SK-N-SH (cell line): ENCODE measurements around the gene CBFA2T3. TPM values are rescaled to one million over a fixed set of nuclear protein-coding genes. Genes with fewer than 3 reads are reported as not detected.

Experiments
- CTCF ChIA-PET: fragments of 300-600, 350-600 bp; formaldehyde crosslinking; extraction: SDS; loops from one replicate; lab custom pipeline; 2021; lab: Yijun Ruan, JAX
- POLR2A ChIA-PET: fragments of 350-600 bp; sonication (Branson Sonifier 250); formaldehyde crosslinking; extraction: SDS; loops from one replicate; lab custom pipeline; 2020; ENCODE audit warnings: antibody characterized with exemption, inconsistent platforms; lab: Yijun Ruan, JAX
- DNase-seq: peaks from one replicate; pipeline ENCODE4 v3.0.0; 2012
- H2AFZ ChIP-seq: fragments of 200-600 bp; sonication (generic); 2 replicates; pipeline ENCODE4 v1.8.1; 2016; ENCODE audit warnings: antibody characterized with exemption, mild to moderate bottlenecking, low read depth
- H3F3A ChIP-seq: fragments of 200-600 bp; sonication (generic); replicated peaks from 2 replicates; pipeline ENCODE3; 2016; ENCODE audit warnings: antibody characterized with exemption, mild to moderate bottlenecking; ENCODE audit not compliant: insufficient read depth
- H3K27ac ChIP-seq, 2 experiments: fragments of 200-500 bp in 1 of 2; fragments of 200-600 bp in 1 of 2; sonication (Bioruptor generic) in 1 of 2; sonication (generic), shearing (Covaris generic) in 1 of 2; 2 replicates each; pipeline versions ENCODE4 v1.5.1 to v1.6.1; 2014 to 2016; ENCODE audit warnings: low read depth in 2 of 2, inconsistent platforms in 1 of 2, low read length in 1 of 2, mild to moderate bottlenecking in 1 of 2, mixed read lengths in 1 of 2
- H3K27me3 ChIP-seq: fragments of 200-600 bp; sonication (generic), shearing (Covaris generic); 2 replicates; pipeline ENCODE4 v1.6.1; 2016; ENCODE audit warnings: mixed run types; ENCODE audit not compliant: insufficient read depth
- H3K36me3 ChIP-seq, 2 experiments: fragments of 200-500 bp in 1 of 2; fragments of 200-600 bp in 1 of 2; sonication (Bioruptor generic) in 1 of 2; sonication (generic) in 1 of 2; replicated peaks in 1 of 2; 2 replicates each; pipeline versions ENCODE3 to v1.5.1; 2014 to 2016; ENCODE audit warnings: low read length in 1 of 2, mild to moderate bottlenecking in 1 of 2; ENCODE audit not compliant: insufficient read depth in 2 of 2, control insufficient read depth in 1 of 2
- H3K4me1 ChIP-seq, 2 experiments: fragments of 200-500 bp in 1 of 2; fragments of 200-600 bp in 1 of 2; sonication (Bioruptor generic) in 1 of 2; sonication (generic), shearing (Covaris generic) in 1 of 2; 2 replicates each; pipeline versions ENCODE4 v1.5.1 to v1.6.1; 2014 to 2016; ENCODE audit warnings: low read depth in 1 of 2, low read length in 1 of 2, mixed run types in 1 of 2; ENCODE audit not compliant: insufficient read depth in 2 of 2, control insufficient read depth in 1 of 2
- H3K4me2 ChIP-seq: fragments of 200-600 bp; sonication (generic), shearing (Covaris generic); 2 replicates; pipeline ENCODE4 v1.6.1; 2017; ENCODE audit warnings: mixed run types
- H3K4me3 ChIP-seq, 2 experiments: fragments of 200-500 bp in 1 of 2; fragments of 200-600 bp in 1 of 2; sonication (Bioruptor generic) in 1 of 2; sonication (generic), shearing (Covaris generic) in 1 of 2; 2 replicates each; pipeline versions ENCODE4 v1.5.1 to v1.8.1; 2014 to 2016; ENCODE audit warnings: low read depth in 2 of 2, inconsistent platforms in 1 of 2, low read length in 1 of 2, mild to moderate bottlenecking in 1 of 2, mixed read lengths in 1 of 2, moderate library complexity in 1 of 2
- H3K79me2 ChIP-seq: fragments of 200-600 bp; sonication (generic); 2 replicates; pipeline ENCODE4 v1.8.1; 2017; ENCODE audit warnings: mild to moderate bottlenecking; ENCODE audit not compliant: insufficient read depth
- H3K9ac ChIP-seq: fragments of 200-600 bp; sonication (generic); 2 replicates; pipeline ENCODE4 v1.6.1; 2017; ENCODE audit warnings: mixed run types
- H3K9me2 ChIP-seq: fragments of 200-600 bp; sonication (generic); 2 replicates; pipeline ENCODE4 v1.6.1; 2017; ENCODE audit warnings: mixed run types
- H3K9me3 ChIP-seq: fragments of 200-600 bp; sonication (generic); 2 replicates; pipeline ENCODE4 v1.6.1; 2017; ENCODE audit warnings: mixed run types, mild to moderate bottlenecking, moderate library complexity
- H4K20me1 ChIP-seq: fragments of 200-600 bp; sonication (generic); 2 replicates; pipeline ENCODE4 v1.6.1; 2017; ENCODE audit warnings: mild to moderate bottlenecking, mixed run types; ENCODE audit not compliant: insufficient read depth
- EZH2phosphoT487 ChIP-seq: fragments of 200-600 bp; sonication (generic); IDR thresholded peaks from 2 replicates; pipeline ENCODE4 v1.6.1; 2017; ENCODE audit warnings: low read depth, mixed run types, mild to moderate bottlenecking, antibody characterized with exemption, moderate library complexity, borderline replicate concordance
- FOSL2 ChIP-seq: IDR thresholded peaks from 2 replicates; pipeline ENCODE4 v1.4.0; 2012; ENCODE audit warnings: low read depth, mild to moderate bottlenecking, moderate library complexity, borderline replicate concordance
- GABPA ChIP-seq: IDR thresholded peaks from 2 replicates; pipeline ENCODE4 v1.4.0; 2012; ENCODE audit warnings: low read depth, mild to moderate bottlenecking
- GATA2 ChIP-seq: sonication (generic); formaldehyde crosslinking; IDR thresholded peaks from 2 replicates; pipeline ENCODE4 v1.5.0; 2020; ENCODE audit warnings: mild to moderate bottlenecking, missing genetic modification reagents
- MEF2A ChIP-seq: IDR thresholded peaks from 2 replicates; pipeline ENCODE4 v1.4.0; 2012; ENCODE audit warnings: low read depth, borderline replicate concordance
- MXI1 ChIP-seq: IDR thresholded peaks from 2 replicates; pipeline ENCODE4 v1.6.1; 2012; ENCODE audit warnings: mild to moderate bottlenecking, low read depth, low read length, improper control_type of control experiment
- NRF1 ChIP-seq: IDR thresholded peaks from 2 replicates; pipeline ENCODE4 v1.6.1; 2012; ENCODE audit warnings: low read depth, mild to moderate bottlenecking, low read length
- POLR2AphosphoS5 ChIP-seq: IDR thresholded peaks from 2 replicates; pipeline ENCODE4 v1.6.1; 2012; ENCODE audit warnings: low read depth, low read length
- RAD21 ChIP-seq: IDR thresholded peaks from 2 replicates; pipeline ENCODE4 v1.6.1; 2012; ENCODE audit warnings: mild to moderate bottlenecking, low read length
- RCOR1 ChIP-seq: fragments of 150-350 bp; IDR thresholded peaks from 2 replicates; pipeline ENCODE4 v1.6.1; 2017; ENCODE audit warnings: antibody characterized with exemption, low read length
- RXRA ChIP-seq: IDR thresholded peaks from 2 replicates; pipeline ENCODE4 v1.4.0; 2012; ENCODE audit warnings: low read depth, mild to moderate bottlenecking, borderline replicate concordance
- SIN3A ChIP-seq: IDR thresholded peaks from 2 replicates; pipeline ENCODE4 v1.6.1; 2012; ENCODE audit warnings: low read depth, mild to moderate bottlenecking, low read length, moderate library complexity, borderline replicate concordance
- SMC3 ChIP-seq: IDR thresholded peaks from 2 replicates; pipeline ENCODE4 v1.6.1; 2012; ENCODE audit warnings: low read depth, low read length, improper control_type of control experiment
- TAF1 ChIP-seq: IDR thresholded peaks from 2 replicates; pipeline ENCODE4 v1.6.1; 2012; ENCODE audit warnings: low read depth, mild to moderate bottlenecking, low read length, moderate library complexity, borderline replicate concordance
- TEAD4 ChIP-seq: IDR thresholded peaks from 2 replicates; pipeline ENCODE4 v1.4.0; 2012; ENCODE audit warnings: mild to moderate bottlenecking, borderline replicate concordance; ENCODE audit not compliant: insufficient read depth
- YY1 ChIP-seq: IDR thresholded peaks from 2 replicates; pipeline ENCODE4 v1.4.0; 2012; ENCODE audit warnings: low read depth, mild to moderate bottlenecking
- WGBS: methylation state at CpG from one replicate; pipeline ENCODE4 v1.1.6; 2017; ENCODE audit warnings: low lambda C conversion rate; 5-methylcytosine and 5-hydroxymethylcytosine counted together
- polyA plus RNA-seq, 3 experiments: library from polyadenylated mRNA; depleted of rRNA; stranded (reverse); fragments of >200 nt; gene quantifications; 2 replicates each; pipeline ENCODE4 v1.2.3, GENCODE V29; 2012
- TF ChIP-seq, protein P1 (sequence below): IDR thresholded peaks from 2 replicates; pipeline ENCODE4 v1.4.0; 2012; ENCODE audit warnings: low read depth, borderline replicate concordance
- TF ChIP-seq, protein P2 (sequence below): IDR thresholded peaks from 2 replicates; pipeline ENCODE4; 2012
- TF ChIP-seq, protein P3 (sequence below): fragments of 150-350 bp; IDR thresholded peaks from 2 replicates; pipeline ENCODE4 v1.6.1; 2017; ENCODE audit warnings: antibody characterized with exemption, low read length, low read depth, borderline replicate concordance

The CBFA2T3 gene
- polyA plus RNA-seq, 1 of the 3 experiments (the other 2 are of a cell fraction), result not detected

DNA sequence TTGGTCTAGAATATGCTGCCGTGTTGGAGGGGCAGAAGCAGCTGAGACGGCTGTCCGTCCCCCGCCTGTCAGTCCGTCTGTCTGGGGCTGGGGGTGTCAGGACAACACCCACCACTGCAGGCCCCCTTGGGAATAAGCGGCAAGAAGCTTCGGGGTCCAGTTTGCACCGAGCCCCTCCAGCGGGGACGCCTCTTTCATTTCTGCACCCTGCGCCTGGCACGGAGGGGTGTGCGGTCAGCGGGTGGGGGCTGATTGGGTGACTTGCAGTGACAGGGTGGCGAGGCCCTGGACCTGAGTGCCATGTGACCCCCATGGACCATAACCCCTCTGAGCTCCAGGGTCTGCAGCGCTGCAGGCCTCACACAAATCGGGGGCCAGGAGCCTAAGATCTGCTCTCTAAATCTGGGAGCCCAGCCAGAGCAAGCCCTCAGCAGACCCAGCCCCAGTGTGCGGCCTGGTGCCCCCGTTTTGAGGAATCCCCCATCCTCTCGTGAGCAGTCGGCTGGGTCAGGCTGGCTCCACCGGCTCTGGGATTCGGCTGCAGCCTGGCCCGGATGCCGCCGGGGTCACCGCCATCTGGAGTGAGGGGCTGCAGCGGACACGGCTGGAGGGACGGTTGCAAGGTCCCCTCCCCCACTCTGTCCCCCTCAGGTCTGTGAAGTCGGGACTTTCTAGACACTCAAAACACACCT is 8.3 kb downstream of the CBFA2T3 start:
- no peaks in the 10 kb centered on the region for H3K79me2 ChIP-seq
- no peaks in the 10 kb centered on the region for H3K9me3 ChIP-seq
- H3K27ac ChIP-seq, result no peak overlapping the region
- no peaks in the 10 kb centered on the region; a peak in 1 of 4 replicates for H3K4me1 ChIP-seq
- no peaks in the 10 kb centered on the region for H3F3A ChIP-seq
- WGBS, result 55% methylated on average over 10 of the region's 31 CpGs
- no peak for TF ChIP-seq SIN3A
- no peak for TF ChIP-seq MEF2A
- TF ChIP-seq EZH2phosphoT487, result no peak
- no peak for TF ChIP-seq FOSL2
- no peak for TF ChIP-seq MXI1
- no peak for TF ChIP-seq RCOR1
- TF ChIP-seq GABPA, result no peak
- no peak for TF ChIP-seq NRF1
- TF ChIP-seq TAF1, result no peak
- H2AFZ ChIP-seq, result no peak overlapping the region
- no peak overlapping the region for H3K9ac ChIP-seq
- no peaks in the 10 kb centered on the region for H3K36me3 ChIP-seq
- CTCF ChIA-PET, result no interaction called here
- DNase-seq, result no peak
- peaks cover 9% of the 10 kb centered on the region; the same call in 1 of the 2 replicates for H3K27me3 ChIP-seq
- POLR2A ChIA-PET, result no interaction called here
- H3K9me2 ChIP-seq, result no peaks in the 10 kb centered on the region
- H4K20me1 ChIP-seq, result no peaks in the 10 kb centered on the region
- no peak overlapping the region for H3K4me3 ChIP-seq
- no peak overlapping the region for H3K4me2 ChIP-seq

DNA sequence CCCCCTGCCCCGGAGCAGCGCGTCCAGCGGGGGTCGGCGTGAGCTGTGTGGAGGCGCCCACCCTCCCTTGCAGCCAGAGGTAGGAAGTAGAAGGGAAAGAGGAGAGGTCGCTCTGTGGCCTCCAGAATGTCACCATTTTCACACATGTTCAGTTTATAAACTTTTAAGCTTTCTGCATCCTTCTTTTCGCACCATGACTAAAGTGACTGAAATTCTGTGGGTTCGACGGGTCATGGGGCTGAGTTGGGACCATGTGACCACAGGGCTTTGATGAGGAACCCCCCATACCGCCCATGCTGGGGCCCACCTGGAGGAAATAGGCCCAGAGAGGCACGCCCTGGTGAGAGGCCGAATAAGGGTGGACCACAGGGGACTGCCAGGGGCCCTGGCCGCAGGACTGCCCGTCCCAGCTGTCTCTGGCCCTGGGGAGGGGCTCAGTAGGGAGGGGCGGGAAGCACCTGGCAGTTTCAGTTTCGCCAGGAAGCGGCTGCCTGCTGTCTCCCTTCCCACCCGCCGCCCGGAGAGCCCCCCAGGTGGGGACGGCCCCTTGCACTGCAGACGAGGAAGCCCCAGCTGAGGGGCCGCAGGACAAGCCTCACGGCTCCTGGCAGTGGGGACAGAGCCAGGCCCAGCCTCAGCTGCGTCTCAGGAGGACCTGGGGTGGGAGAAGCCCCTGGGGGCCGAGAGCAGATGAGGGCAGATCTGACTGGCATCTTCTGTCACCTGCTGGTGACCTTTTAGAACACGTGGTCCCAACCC is 9.0 kb downstream of the CBFA2T3 start:
- no peak for DNase-seq
- CTCF ChIA-PET, result no interaction called here

More for the DNA sequence above, 9.0 kb downstream of the CBFA2T3 start:
- Histone ChIP-seq H3K79me2 (no peaks in the 10 kb centered on the region), H3K27ac (no peak overlapping the region), H3K4me3 (no peak overlapping the region), H3K4me2 (no peak overlapping the region), H3F3A (no peaks in the 10 kb centered on the region), H3K27me3 (peaks cover 14% of the 10 kb centered on the region; the same call in 1 of the 2 replicates), H4K20me1 (no peaks in the 10 kb centered on the region), H3K9me2 (no peaks in the 10 kb centered on the region), H3K4me1 (no peaks in the 10 kb centered on the region; a peak in 1 of 4 replicates), H2AFZ (no peak overlapping the region), H3K9me3 (no peaks in the 10 kb centered on the region), H3K9ac (no peak overlapping the region)
- POLR2A ChIA-PET, result no interaction called here
- 65% methylated on average over 20 of the region's 29 CpGs for WGBS
- TF ChIP-seq RXRA, result no peak
- no peak for TF ChIP-seq GATA2
- no peak for TF ChIP-seq TEAD4
- no peak for TF ChIP-seq YY1
- no peak for TF ChIP-seq POLR2AphosphoS5
- TF ChIP-seq, protein P1, sequence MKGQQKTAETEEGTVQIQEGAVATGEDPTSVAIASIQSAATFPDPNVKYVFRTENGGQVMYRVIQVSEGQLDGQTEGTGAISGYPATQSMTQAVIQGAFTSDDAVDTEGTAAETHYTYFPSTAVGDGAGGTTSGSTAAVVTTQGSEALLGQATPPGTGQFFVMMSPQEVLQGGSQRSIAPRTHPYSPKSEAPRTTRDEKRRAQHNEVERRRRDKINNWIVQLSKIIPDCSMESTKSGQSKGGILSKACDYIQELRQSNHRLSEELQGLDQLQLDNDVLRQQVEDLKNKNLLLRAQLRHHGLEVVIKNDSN, result no peak
- TF ChIP-seq, protein P2, sequence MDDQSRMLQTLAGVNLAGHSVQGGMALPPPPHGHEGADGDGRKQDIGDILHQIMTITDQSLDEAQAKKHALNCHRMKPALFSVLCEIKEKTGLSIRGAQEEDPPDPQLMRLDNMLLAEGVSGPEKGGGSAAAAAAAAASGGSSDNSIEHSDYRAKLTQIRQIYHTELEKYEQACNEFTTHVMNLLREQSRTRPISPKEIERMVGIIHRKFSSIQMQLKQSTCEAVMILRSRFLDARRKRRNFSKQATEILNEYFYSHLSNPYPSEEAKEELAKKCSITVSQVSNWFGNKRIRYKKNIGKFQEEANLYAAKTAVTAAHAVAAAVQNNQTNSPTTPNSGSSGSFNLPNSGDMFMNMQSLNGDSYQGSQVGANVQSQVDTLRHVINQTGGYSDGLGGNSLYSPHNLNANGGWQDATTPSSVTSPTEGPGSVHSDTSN, result no peak
- no peak for TF ChIP-seq SIN3A
- TF ChIP-seq, protein P3, sequence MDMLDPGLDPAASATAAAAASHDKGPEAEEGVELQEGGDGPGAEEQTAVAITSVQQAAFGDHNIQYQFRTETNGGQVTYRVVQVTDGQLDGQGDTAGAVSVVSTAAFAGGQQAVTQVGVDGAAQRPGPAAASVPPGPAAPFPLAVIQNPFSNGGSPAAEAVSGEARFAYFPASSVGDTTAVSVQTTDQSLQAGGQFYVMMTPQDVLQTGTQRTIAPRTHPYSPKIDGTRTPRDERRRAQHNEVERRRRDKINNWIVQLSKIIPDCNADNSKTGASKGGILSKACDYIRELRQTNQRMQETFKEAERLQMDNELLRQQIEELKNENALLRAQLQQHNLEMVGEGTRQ, result no peak
- no peak for TF ChIP-seq RAD21
- no peak for TF ChIP-seq SMC3
- TF ChIP-seq EZH2phosphoT487, result no peak
- TF ChIP-seq, all 33 proteins: peak for 0
- no peaks in the 10 kb centered on the region for H3K36me3 ChIP-seq
